GM23248 (cell line): ENCODE data around the gene TNP2. TPM values are rescaled to one million over a fixed set of nuclear protein-coding genes. Genes with fewer than 3 reads are reported as not detected.

Experiments
- DNase-seq: peaks from one replicate; pipeline ENCODE4 v3.0.0-alpha.2; 2015
- H2AFZ ChIP-seq: fragments of 200-600 bp; sonication (generic); 2 replicates; pipeline ENCODE4 v1.6.1; 2016; ENCODE audit warnings: antibody characterized with exemption
- H3F3A ChIP-seq: fragments of 200-600 bp; sonication (generic); 2 replicates; pipeline ENCODE4 v1.6.1; 2016; ENCODE audit warnings: mild to moderate bottlenecking, antibody characterized with exemption, mixed run types; ENCODE audit not compliant: insufficient read depth
- H3K27ac ChIP-seq: fragments of 200-600 bp; sonication (generic); 2 replicates; pipeline ENCODE4 v1.5.1; 2016; ENCODE audit warnings: mild to moderate bottlenecking
- H3K27me3 ChIP-seq: fragments of 200-600 bp; sonication (generic); replicated peaks from 2 replicates; pipeline ENCODE4 v1.6.1; 2016; ENCODE audit warnings: mild to moderate bottlenecking; ENCODE audit not compliant: insufficient read depth
- H3K36me3 ChIP-seq: fragments of 200-600 bp; sonication (generic); 2 replicates; pipeline ENCODE4 v1.6.1; 2016; ENCODE audit warnings: low read depth, mild to moderate bottlenecking
- H3K4me1 ChIP-seq: fragments of 200-600 bp; sonication (generic); 2 replicates; pipeline ENCODE4 v1.6.1; 2016; ENCODE audit warnings: mild to moderate bottlenecking; ENCODE audit not compliant: insufficient read depth
- H3K4me2 ChIP-seq: fragments of 200-600 bp; sonication (generic); one replicate; pipeline ENCODE4 v1.6.1; 2016; ENCODE audit warnings: mild to moderate bottlenecking; ENCODE audit not compliant: unreplicated experiment
- H3K4me3 ChIP-seq: fragments of 200-600 bp; sonication (generic); 2 replicates; pipeline ENCODE4 v1.5.1; 2016; ENCODE audit warnings: mild to moderate bottlenecking
- H3K79me2 ChIP-seq: fragments of 200-600 bp; sonication (generic); 2 replicates; pipeline ENCODE4 v1.6.1; 2016; ENCODE audit warnings: mild to moderate bottlenecking; ENCODE audit not compliant: insufficient read depth
- H3K9ac ChIP-seq: fragments of 200-600 bp; sonication (generic); 2 replicates; pipeline ENCODE4 v1.6.1; 2016; ENCODE audit warnings: mild to moderate bottlenecking
- H3K9me2 ChIP-seq: fragments of 200-600 bp; sonication (generic); 2 replicates; pipeline ENCODE4 v1.6.1; 2016; ENCODE audit warnings: mixed run types, mild to moderate bottlenecking, moderate library complexity; ENCODE audit not compliant: insufficient read depth
- H3K9me3 ChIP-seq: fragments of 200-600 bp; sonication (generic); one replicate; pipeline ENCODE4 v1.6.1; 2017; ENCODE audit warnings: low read depth
- H4K20me1 ChIP-seq: fragments of 200-600 bp; sonication (generic); 2 replicates; pipeline ENCODE4 v1.6.0; 2016; ENCODE audit not compliant: insufficient read depth
- EZH2 ChIP-seq: fragments of 200-600 bp; sonication (generic); IDR thresholded peaks from 2 replicates; pipeline ENCODE4 v1.6.1; 2018; ENCODE audit warnings: antibody characterized with exemption, mild to moderate bottlenecking; ENCODE audit not compliant: insufficient read depth, poor library complexity, severe bottlenecking
- EZH2phosphoT487 ChIP-seq: fragments of 200-600 bp; sonication (generic); IDR thresholded peaks from 2 replicates; pipeline ENCODE4 v1.6.1; 2018; ENCODE audit warnings: antibody characterized with exemption, moderate library complexity, mild to moderate bottlenecking, low read depth; ENCODE audit not compliant: insufficient read depth
- WGBS, 2 experiments: methylation state at CpG; one replicate each; pipeline ENCODE4 v1.1.6; 2015 to 2017; ENCODE audit warnings: low lambda C conversion rate in 2 of 2, low coverage in 1 of 2; ENCODE audit errors: missing lambda C conversion rate in 2 of 2; 5-methylcytosine and 5-hydroxymethylcytosine counted together
- in situ Hi-C: fragments of 300-500 bp; cut with MboI; formaldehyde crosslinking; loops from 2 replicates; pipeline ENCODE4 v1.15.0; 2020
- polyA plus RNA-seq: library from polyadenylated mRNA; unstranded; fragments of >200 nt; fragmentation: Nextera tagmentation; extraction: Ambion mirVana; gene quantifications from 2 replicates; pipeline ENCODE4 v1.2.1, GENCODE V29; 2016
- total RNA-seq: library from RNA; depleted of rRNA; stranded (reverse); fragments of >200 nt; shearing (Covaris generic); gene quantifications from 2 replicates; pipeline ENCODE4 v1.2.3, GENCODE V29; 2014

TNP2 gene
- total and polyA plus RNA-seq, 2 experiments from 2014 or later = not detected

DNA sequence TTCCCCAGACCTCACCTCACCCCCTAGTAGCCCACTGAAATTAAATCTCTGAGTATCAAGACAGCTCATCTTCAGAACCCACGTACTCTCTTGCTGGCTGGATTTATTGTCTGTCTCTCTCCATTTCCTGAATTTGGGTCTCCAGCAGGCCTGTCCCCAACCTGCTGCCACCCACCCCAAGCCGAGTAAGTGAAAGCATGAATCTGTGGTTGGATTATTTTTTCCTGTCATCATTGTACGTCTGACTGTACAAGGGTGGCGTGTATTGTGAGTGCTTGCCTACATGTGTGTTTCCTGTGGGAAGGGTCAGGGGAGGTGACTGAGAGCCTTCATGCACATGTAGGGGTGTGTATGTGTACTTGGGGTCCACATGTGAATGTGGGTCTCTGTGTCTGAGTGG is 5.4 kb downstream of the TNP2 start:
- Histone ChIP-seq H3K9me3 (no peaks in the 10 kb centered on the region), H3K4me3 (no peak overlapping the region), H3K9ac (no peak overlapping the region), H3F3A (no peaks in the 10 kb centered on the region), H3K4me1 (peaks cover 6% of the 10 kb centered on the region; the same call in 1 of the 2 replicates), H3K9me2 (no peaks in the 10 kb centered on the region), H3K36me3 (no peaks in the 10 kb centered on the region), H3K79me2 (no peaks in the 10 kb centered on the region), H3K27me3 (no peaks in the 10 kb centered on the region), H2AFZ (no peak overlapping the region), H3K27ac (no peak overlapping the region), H3K4me2 (no peak overlapping the region), H4K20me1 (no peaks in the 10 kb centered on the region)
- TF ChIP-seq EZH2phosphoT487 = no peak
- TF ChIP-seq EZH2 = no peak
- no peak for DNase-seq
- WGBS, 2 experiments = 78 to 80% methylated on average over 4 of the region's 4 CpGs
- in situ Hi-C loops = no loop called here

DNA sequence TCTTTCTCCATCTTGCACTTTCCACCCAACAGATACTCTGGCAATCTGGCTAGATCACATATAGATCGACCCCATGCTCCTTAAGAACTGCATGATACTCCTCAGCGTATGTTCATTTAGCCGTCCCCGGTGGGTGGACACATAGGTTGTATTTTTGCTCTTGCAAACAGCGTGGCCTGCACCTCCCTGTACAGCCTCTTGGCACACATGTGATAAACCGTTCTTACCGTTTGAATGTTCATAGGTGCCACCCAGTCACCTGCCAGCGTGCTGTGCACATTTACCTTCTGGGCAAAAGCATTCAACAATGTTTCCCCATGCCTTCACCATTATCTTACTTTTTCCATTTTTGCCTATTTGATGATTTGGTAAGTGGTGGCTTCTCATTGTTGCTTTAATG is 6.2 kb downstream of the TNP2 start:
- H3K4me1 ChIP-seq = peaks cover 6% of the 10 kb centered on the region; the same call in 1 of the 2 replicates
- no peak overlapping the region for H2AFZ ChIP-seq
- 81 to 83% methylated on average over 8 of the region's 8 CpGs for WGBS, 2 experiments
- no peak overlapping the region for H3K4me3 ChIP-seq
- H3K79me2 ChIP-seq = no peaks in the 10 kb centered on the region
- H3K9me3 ChIP-seq = no peaks in the 10 kb centered on the region
- TF ChIP-seq EZH2phosphoT487 (no peak), EZH2 (no peak)
- H3K27ac ChIP-seq = no peak overlapping the region
- no peaks in the 10 kb centered on the region for H3K36me3 ChIP-seq
- no peaks in the 10 kb centered on the region for H3F3A ChIP-seq
- H3K4me2 ChIP-seq = no peak overlapping the region
- no peaks in the 10 kb centered on the region for H3K9me2 ChIP-seq
- DNase-seq = no peak
- no peaks in the 10 kb centered on the region for H4K20me1 ChIP-seq
- no peak overlapping the region for H3K9ac ChIP-seq
- H3K27me3 ChIP-seq = no peaks in the 10 kb centered on the region
- in situ Hi-C loops = no loop called here

DNA sequence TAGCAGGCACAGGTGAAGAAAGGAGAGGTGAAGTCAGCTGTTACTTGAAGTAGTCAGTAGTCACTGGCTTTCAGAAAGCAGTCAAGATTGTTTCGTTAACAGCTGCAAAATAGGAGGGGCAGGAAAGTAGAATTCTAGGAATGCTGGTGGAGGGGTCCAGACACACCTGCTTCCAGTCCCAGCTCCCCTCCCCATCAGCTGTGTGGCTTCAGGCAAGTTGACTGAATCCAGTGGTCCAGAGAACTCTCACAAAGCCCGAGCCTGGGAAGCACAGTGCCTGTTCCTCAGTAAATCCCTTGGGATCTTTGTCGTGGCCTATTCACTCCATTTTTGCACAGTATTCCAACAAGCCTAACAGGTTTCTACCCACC is 8.5 kb downstream of the TNP2 start:
- DNase-seq = no peak
- Histone ChIP-seq H3K4me1 (peaks cover 10% of the 10 kb centered on the region; the same call in 1 of the 2 replicates), H4K20me1 (no peaks in the 10 kb centered on the region), H3K9me3 (no peaks in the 10 kb centered on the region), H3K27me3 (no peaks in the 10 kb centered on the region), H2AFZ (no peak overlapping the region), H3K79me2 (no peaks in the 10 kb centered on the region), H3K9me2 (no peaks in the 10 kb centered on the region), H3K4me3 (no peak overlapping the region), H3F3A (no peaks in the 10 kb centered on the region), H3K27ac (no peak overlapping the region), H3K4me2 (no peak overlapping the region), H3K9ac (no peak overlapping the region), H3K36me3 (no peaks in the 10 kb centered on the region)
- in situ Hi-C loops = no loop called here
- TF ChIP-seq EZH2phosphoT487 (no peak), EZH2 (no peak)
- 71 to 74% methylated on average over 3 of the region's 3 CpGs for WGBS, 2 experiments

DNA sequence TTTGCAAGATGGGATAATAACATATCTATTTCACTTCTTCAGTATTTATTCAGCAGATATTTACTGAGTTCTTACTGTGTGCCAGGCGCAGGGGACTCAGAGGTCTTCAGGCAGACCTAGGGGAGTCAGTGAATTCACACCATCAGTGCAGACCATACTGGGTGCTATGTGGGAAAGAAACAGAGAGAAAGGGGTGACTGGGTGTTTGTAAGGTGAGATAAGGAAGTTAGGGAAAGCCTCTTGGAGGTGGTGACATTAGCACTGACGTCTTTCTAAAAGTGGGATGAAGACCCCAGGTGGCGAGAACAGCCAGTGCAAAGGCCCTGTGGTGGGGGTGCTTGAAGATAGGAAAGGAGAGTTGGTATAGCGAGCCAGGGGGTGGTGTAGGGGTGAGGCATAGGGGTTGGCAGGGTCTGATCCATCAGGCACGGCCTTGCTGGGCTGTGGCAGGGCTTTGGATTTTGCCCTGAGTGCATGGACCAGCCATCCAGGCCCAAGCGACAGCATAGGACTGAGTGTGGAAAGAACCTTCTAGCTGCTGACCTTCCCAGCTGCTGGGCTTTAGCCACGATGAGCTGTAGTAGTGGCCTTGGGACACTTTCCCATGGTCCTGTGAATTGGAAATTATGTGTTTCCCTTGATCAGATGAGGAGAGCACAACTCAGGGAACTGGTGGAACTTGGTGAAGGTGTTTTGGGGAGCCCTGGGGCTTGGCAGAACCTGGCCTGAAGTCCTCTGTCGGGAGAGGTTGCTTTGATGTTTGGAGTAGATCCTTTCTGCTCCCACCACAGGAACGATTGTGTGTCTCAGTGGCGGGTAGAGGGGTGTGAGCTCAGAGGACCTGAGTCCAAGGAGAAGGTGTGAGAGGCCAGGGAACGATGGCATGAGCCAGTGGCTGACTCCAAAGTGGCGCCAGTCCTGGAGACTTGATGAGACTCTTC is 9.2 kb downstream of the TNP2 start:
- H4K20me1 ChIP-seq = no peaks in the 10 kb centered on the region
- no peak for DNase-seq
- TF ChIP-seq EZH2 = no peak
- no peak for TF ChIP-seq EZH2phosphoT487
- H3K4me1 ChIP-seq = peaks cover 10% of the 10 kb centered on the region; the same call in 1 of the 2 replicates
- H3K9me2 ChIP-seq = no peaks in the 10 kb centered on the region
- H2AFZ ChIP-seq = no peak overlapping the region
- in situ Hi-C loops = loop anchor here (10.0 kb wide), 1 partner anchor 295 kb away; no protein-coding TSS in a partner anchor
- no peak overlapping the region for H3K27ac ChIP-seq
- H3K27me3 ChIP-seq = no peaks in the 10 kb centered on the region
- no peaks in the 10 kb centered on the region for H3K9me3 ChIP-seq
- no peak overlapping the region for H3K4me3 ChIP-seq
- H3K79me2 ChIP-seq = no peaks in the 10 kb centered on the region
- H3K36me3 ChIP-seq = no peaks in the 10 kb centered on the region
- no peaks in the 10 kb centered on the region for H3F3A ChIP-seq
- H3K4me2 ChIP-seq = no peak overlapping the region
- H3K9ac ChIP-seq = no peak overlapping the region
- WGBS, 2 experiments = 85 to 88% methylated on average over 12 of the region's 12 CpGs
